NCI-H2029 (cell line): ENCODE results near the gene TMEM131L.
"Not testable (repeated sequence)": the region's sequence is repeated elsewhere in the genome, so short reads cannot be mapped to it uniquely, and the experiment has no call there.

Source experiments
- DNase-seq: peaks from one replicate; lab custom pipeline; 2025; lab: John Stamatoyannopoulos, UW

TMEM131L gene

GRCh38 chr4:153573221-153573620, 107.1 kb downstream of the TMEM131L start:
- DNase-seq: no peak

GRCh38 chr4:153573881-153574802, 108.0 kb downstream of the TMEM131L start:
- peak; percentile 3 for DNase-seq

GRCh38 chr4:153576443-153576774, 110.2 kb downstream of the TMEM131L start:
- DNase-seq: no peak

GRCh38 chr4:153577053-153577452, 110.9 kb downstream of the TMEM131L start:
- DNase-seq: peak; percentile 0

GRCh38 chr4:153579410-153579809, 113.2 kb downstream of the TMEM131L start:
- DNase-seq: no peak

- no peak for DNase-seq
Measured at GRCh38 chr4:153579872-153580271, 113.7 kb downstream of the TMEM131L start.

DNA sequence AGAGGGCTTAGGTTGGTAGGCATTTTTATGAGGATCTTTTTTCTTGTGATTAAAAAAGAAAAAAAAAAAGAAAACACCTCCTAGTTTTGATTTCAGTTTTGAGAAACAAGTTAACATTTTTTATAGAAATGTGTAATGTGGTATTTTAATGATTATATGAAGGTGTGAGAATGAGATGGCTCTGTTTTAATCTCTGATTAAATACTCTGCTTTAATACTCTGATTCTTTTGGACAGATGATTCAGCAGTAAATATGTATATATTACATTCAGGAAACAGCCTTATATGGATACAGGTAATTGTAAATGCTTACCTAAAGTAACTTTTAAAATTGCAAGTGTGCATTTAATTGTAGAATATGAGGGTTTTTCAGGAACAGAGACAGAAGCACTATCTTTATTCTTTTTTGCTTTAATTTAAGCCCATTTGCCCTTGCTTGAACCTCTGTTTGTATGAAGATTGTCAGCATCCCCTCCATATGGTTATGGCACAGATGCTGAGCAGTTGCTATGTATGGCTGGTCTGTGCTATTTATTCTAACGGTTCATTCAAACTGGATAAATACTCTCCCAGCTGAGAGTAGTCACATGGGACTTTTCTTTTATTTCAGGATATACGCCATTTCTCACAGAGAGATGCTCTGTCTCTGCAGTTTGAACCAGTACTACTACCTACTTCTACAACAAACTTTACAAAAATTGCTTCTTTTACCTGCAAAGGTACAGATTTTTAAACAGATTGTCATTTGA, 117.0 kb downstream of the TMEM131L start:
- no peak for DNase-seq

- no peak for DNase-seq
Measured at GRCh38 chr4:153585026-153585425, 118.9 kb downstream of the TMEM131L start.

GRCh38 chr4:153589703-153590595, 123.8 kb downstream of the TMEM131L start:
- DNase-seq: no peak

DNA sequence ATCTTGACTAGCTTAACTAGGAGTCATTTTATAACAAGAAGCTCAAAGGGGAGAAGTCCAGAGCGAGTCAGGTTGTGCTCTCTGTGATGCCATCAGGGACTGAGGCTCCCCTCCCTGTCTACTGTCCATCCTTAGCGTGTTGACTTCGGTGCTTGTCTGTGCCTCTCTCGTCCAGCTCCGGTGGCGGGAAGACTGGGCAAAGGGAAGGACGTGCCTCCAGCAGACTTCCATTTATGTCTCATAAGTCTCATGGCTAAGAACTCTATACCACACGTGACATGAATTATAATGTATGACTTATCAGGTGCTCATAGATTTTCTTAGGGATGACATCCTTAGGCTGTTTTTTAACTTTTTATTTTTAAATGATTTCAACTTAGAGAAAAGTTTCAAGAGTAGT, 125.3 kb downstream of the TMEM131L start:
- DNase-seq: no peak

DNA sequence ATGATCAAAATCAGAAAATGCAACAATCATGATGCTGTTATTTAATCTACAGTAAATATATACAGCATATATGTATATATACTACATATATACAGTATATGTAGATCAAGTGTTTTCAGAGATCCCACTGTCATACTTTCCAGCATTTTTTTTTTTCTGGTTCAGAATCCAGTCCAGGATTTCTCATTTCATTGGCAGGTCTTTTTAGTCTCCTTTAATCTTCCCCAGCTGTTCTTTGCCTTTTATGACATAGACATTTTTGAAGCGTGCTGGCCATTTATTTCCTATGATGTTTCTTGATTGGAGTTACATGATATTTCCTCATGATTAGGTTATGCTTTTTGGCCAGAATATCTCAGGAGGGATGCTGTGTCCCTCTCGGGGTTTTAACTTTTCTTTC, 125.9 kb downstream of the TMEM131L start:
- no peak for DNase-seq

DNA sequence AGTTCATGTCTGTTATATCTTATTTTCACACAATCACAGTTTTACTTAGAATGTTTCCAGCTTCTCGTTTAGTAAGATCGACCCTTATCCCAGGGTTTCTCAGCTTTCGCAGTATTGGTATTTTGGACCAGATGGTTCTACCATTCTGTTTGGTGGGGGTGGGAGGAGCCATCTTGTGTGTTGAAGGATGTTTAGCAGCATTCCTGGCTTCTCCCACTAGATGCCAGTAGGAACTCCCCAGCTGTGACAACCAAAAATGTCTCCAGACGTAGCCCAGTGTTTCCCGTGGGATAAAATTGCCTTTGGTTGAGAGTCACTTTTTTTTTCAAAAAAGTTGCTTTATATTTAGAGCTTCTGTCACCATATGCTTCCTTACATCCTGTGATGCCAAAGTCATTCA, 127.0 kb downstream of the TMEM131L start:
- no peak for DNase-seq

DNA sequence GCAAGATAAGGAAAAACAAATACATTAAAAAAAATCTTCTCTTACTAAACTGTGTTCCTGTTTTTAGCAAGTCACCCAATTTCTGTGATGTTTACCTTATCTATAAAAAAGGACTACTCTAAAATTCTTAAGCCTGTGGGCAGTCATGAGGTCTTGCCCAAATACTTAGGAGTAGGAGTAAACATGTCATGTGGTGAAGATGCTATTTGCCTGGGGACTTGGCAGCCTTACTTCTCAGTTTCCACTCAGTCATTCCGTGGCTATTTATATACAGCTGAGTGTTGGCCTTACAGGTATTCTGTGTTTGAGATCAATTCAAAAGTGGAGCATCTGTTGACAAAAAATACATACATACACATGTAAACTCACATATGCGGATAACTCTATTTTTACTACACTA, 128.1 kb downstream of the TMEM131L start:
- DNase-seq: peak; percentile 1

DNA sequence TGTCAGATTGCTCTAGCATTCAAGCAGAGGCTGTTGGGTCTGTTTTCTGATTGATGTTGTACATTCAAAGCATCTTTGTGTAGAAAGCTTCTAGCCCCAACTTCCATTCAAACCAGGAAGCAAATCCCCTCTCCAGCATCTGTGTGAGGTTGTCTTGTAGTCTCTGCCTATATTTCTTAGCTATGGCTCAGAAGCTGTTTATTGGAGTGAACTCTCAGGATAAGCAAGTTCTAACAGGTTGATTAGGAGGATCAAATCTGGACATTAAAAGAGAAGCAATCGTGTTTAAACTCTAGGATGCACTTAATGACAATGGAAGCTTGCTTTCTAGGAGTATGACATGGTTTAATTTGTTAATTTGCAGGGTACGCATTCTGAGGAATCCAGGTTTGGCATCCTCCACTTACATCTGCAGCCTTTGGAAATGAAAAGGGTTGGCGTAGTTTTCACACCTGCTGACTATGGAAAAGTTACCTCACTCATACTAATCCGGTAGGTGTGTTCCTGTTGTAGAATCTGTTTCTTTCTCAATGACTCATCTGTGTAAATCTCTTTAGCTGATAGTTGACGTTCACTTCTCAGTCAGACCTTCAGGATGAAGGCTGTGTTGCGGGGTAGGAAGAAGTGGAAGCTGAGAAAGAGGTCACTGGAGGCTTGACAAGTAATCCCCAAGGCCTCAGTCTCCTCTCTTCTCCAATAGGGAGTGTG, 129.9 kb downstream of the TMEM131L start:
- DNase-seq: no peak

- DNase-seq: no peak
Measured at GRCh38 chr4:153602758-153603157, 136.6 kb downstream of the TMEM131L start.

GRCh38 chr4:153603258-153603657, 137.1 kb downstream of the TMEM131L start:
- no peak for DNase-seq

DNA sequence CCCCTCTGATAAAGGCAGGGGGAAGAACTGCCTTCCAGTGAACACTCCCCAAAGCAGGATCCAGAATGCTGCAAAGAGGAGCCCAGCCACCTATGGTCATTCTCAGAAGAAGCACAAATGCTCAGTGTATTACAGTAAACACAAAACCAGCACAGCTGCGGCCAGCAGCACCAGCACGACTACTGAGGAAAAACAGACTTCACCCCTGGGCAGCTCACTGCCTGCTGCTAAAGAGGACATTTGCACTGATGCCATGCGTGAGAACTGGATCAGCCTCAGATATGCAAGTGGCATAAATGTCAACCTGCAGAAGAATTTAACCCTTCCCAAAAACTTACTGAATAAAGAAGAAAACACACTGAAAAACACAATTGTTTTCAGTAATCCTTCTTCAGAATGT, 137.7 kb downstream of the TMEM131L start:
- DNase-seq: no peak

- not testable (repeated sequence) for DNase-seq
Measured at GRCh38 chr4:153609070-153609469, 142.9 kb downstream of the TMEM131L start.

GRCh38 chr4:153610623-153611376, 144.6 kb downstream of the TMEM131L start:
- no peak for DNase-seq

- DNase-seq: no peak
Measured at GRCh38 chr4:153611679-153612078, 145.5 kb downstream of the TMEM131L start.

DNA sequence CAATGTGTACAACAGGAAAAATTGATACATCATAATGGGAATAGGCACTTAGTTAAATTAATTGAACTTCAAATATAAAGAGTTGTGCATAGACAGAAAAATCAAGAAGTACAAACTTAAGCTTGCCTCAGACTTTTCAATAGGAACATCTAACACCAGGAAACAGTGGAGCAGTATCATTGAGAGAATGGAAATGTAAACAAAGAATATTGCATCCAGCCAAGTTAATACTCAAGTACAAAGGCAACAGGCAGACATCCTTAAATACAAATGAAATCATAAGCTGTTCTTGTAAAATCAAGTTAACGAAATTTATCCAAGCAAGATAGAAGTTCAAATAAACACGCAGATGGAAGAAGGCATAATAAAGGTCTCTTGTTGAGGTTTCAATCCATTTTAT, 146.7 kb downstream of the TMEM131L start:
- DNase-seq: no peak
